ENCODE data around the gene PIP5KL1. TPM values are rescaled to one million over a fixed set of nuclear protein-coding genes. Genes with fewer than 3 reads are reported as not detected.

Gene PIP5KL1
- total and polyA plus RNA-seq, 2 donors (not counting 3 experiments of a cell fraction or from before 2014, with no cell fraction given), result 1.5 to 2.9 TPM

DNA sequence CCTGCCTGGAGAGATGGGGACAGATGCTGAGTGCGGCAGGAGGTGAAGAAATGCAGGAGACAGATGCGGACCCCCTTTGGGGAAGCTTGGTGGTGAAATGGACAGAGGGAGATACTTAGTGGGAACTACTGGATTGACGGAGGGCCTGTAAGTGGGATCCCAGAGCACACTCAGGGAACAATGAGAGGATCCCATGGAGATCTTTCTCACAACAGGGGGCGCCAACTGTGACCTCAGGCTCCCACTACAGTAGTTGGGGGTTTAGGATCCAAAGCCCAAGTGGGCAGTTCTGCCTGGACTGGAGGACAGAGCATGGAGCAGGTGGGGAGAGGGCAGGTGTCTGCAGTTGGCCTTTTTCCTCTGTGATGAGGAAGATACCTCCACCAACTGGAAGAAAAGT is 3.7 kb upstream of the PIP5KL1 start:
- Histone ChIP-seq H3K27ac (ENCODE audit: insufficient read depth, low read depth, low read length) (no peak overlapping the region), H3K4me2 (ENCODE audit: insufficient read depth, low read length) (no peak overlapping the region), H3K79me2 (ENCODE audit: control insufficient read depth, insufficient read depth, low read length) (peaks cover 21% of the 10 kb centered on the region), H3K9ac (replicated peaks; ENCODE audit: extremely low read depth, insufficient read depth, low read length) (no peak overlapping the region), H3K4me3 (replicated peaks in 1 of 3; ENCODE audit: insufficient read depth in 1 of 3, low read depth in 1 of 3, low read length in 3 of 3) (no peak overlapping the region), H3K9me3 (replicated peaks; ENCODE audit: control insufficient read depth, insufficient read depth, low read length) (no peaks in the 10 kb centered on the region), H3K27me3 (ENCODE audit: control insufficient read depth in 2 of 2, insufficient read depth in 2 of 2, low read length in 2 of 2) (no peaks in the 10 kb centered on the region), H4K20me1 (replicated peaks; ENCODE audit: control insufficient read depth, extremely low read depth, insufficient read depth, low read length) (no peaks in the 10 kb centered on the region), H3K4me1 (ENCODE audit: control insufficient read depth, extremely low read depth, insufficient read depth, low read length) (peaks cover 37% of the 10 kb centered on the region), H2AFZ (ENCODE audit: low read depth, low read length) (no peak overlapping the region), H3K9me1 (replicated peaks; ENCODE audit: control insufficient read depth, extremely low read depth, insufficient read depth, low read length) (no peaks in the 10 kb centered on the region), H3K36me3 (ENCODE audit: control insufficient read depth in 2 of 2, extremely low read depth in 1 of 2, insufficient read depth in 2 of 2, low read length in 2 of 2) (peaks cover 0 to 3% of the 10 kb centered on the region in 2 experiments)
- no peak for DNase-seq (ENCODE audit: low read depth, low spot score)
- ChIA-PET POLR2A (no interaction called here), CTCF (interaction anchor here (1.2 kb wide), 1 partner anchor 101 kb away, joined by 4 read pairs; no protein-coding TSS in a partner anchor)
- intact Hi-C loops (cut with micrococcal nuclease), result no loop called here
- TF ChIP-seq JUN (IDR thresholded peaks at IDR 0.05; ENCODE audit: borderline replicate concordance, insufficient read depth, insufficient read length, low read depth) (no peak), GATA2 (IDR thresholded peaks at IDR 0.05; ENCODE audit: insufficient read depth, insufficient read length, low read depth, low read length) (no peak), POLR2A (IDR thresholded peaks at IDR 0.05; ENCODE audit: low read depth, low read length) (no peak), EZH2 (IDR thresholded peaks at IDR 0.05; ENCODE audit: borderline replicate concordance, low read depth, low read length, severe bottlenecking) (no peak), POLR2AphosphoS5 (IDR thresholded peaks at IDR 0.05; ENCODE audit: insufficient read depth, low read depth, low read length) (no peak), FOS (IDR thresholded peaks at IDR 0.05; ENCODE audit: borderline replicate concordance, insufficient read depth, low read length) (no peak), MYC (IDR thresholded peaks at IDR 0.05; ENCODE audit: low read depth, low read length) (no peak)
- TF ChIP-seq, protein P1, sequence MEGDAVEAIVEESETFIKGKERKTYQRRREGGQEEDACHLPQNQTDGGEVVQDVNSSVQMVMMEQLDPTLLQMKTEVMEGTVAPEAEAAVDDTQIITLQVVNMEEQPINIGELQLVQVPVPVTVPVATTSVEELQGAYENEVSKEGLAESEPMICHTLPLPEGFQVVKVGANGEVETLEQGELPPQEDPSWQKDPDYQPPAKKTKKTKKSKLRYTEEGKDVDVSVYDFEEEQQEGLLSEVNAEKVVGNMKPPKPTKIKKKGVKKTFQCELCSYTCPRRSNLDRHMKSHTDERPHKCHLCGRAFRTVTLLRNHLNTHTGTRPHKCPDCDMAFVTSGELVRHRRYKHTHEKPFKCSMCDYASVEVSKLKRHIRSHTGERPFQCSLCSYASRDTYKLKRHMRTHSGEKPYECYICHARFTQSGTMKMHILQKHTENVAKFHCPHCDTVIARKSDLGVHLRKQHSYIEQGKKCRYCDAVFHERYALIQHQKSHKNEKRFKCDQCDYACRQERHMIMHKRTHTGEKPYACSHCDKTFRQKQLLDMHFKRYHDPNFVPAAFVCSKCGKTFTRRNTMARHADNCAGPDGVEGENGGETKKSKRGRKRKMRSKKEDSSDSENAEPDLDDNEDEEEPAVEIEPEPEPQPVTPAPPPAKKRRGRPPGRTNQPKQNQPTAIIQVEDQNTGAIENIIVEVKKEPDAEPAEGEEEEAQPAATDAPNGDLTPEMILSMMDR (IDR thresholded peaks at IDR 0.05; ENCODE audit: extremely low read depth in 1 of 2, insufficient read depth in 1 of 2, low read depth in 1 of 2, low read length in 2 of 2), result no peak
- TF ChIP-seq, protein P2, sequence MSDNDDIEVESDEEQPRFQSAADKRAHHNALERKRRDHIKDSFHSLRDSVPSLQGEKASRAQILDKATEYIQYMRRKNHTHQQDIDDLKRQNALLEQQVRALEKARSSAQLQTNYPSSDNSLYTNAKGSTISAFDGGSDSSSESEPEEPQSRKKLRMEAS (IDR thresholded peaks at IDR 0.05; ENCODE audit: insufficient read depth, insufficient read length), result no peak
- FAIRE-seq, result no peak
- dilution Hi-C loops (cut with MboI; ENCODE audit: extremely low pct_ligation_motif_present, low sequenced_read_pairs), result no loop called here
- no TSS peak for BruUV-seq (replicated peaks)

All from endothelial cell of umbilical vein (primary cell).